Kasumi-1 (cell line): ENCODE results near the gene RNU6-1.

Experiments used
- DNase-seq, 2 experiments: peaks; one replicate each; lab custom pipeline; 2025; lab: John Stamatoyannopoulos, UW

The RNU6-1 gene

DNA sequence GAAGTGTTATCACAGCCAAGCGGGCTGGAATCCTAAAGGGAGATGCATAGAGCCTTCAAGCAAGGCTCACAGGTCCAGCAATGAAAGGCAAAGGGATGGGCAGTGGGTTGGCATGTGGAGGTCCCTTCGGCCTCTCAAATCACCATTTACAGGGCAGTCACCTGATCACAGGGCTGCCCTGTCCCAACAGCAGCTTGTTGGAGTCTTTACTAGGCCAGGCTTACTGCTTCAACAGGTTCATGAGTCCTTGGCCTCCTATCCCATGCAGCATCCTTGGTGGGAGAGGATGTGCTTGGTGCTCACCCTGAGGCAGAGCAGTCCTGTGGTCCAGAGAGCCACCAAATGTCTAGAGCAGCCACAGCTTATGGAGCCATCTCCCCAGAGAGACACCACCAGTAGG, 38.7 kb downstream of the RNU6-1 start:
- no peak for DNase-seq

DNA sequence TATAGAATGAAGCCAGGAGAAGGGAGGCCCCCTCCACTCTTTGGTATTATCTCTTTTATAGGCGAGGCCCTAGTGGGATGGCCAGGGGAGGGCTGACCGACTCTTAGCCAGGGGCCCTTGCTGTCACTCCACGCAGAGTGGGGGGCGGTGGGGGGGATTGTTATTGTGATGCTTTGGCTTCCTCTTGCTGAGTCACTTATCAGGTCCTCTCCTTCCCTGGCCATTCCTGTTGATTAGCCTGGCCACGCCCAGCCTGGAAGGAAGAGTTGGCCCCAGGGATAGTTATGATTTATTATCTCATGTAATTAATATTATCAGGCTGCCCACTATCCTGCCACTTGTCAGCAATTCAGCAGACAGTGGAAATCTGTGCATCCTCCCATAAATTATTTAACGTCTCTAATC, 40.0 kb downstream of the RNU6-1 start:
- no peak for DNase-seq

DNA sequence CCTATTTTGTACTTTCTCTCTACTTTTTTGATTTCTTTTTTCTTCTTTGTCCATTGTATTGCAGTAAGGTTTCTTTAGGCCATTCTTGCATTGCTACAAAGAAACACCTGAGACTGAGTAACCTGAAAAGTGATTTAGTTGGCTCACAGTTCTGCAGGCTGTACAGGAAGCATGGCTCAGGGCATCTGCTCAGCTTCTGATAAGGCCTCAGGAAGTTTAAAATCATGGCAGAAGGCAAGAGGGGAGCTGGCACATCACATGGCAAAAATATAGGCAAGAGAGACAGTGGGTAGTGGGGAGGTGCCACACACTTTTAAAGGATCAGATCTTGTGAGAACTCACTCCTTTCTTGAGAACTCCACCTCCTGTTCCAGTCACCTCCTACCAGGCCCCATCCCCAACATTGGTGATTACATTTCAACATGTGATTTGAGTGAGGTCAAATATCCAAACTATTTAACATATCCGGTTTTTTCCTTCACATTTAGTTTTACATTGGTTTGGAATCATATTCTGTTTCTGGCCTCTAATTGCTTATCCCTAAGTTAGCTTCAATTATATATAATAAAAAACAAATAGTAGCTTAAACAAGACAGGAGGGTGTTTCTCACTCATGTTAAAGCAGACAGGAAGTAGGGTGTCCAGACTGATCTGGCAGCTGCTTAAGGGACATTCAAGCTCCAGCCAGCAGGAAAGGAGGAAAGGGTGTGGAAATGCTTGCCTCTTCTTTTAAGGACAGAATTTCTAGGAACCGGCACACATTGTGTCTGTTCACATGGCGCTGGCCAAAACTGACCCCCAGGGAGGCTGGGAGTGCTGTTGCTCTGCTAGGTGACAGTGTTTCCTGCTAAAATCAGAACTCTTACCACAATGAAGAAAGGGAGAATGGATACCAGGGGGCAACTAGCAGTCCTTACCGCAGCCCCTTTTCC, 43.4 kb downstream of the RNU6-1 start:
- DNase-seq, result no peak

DNA sequence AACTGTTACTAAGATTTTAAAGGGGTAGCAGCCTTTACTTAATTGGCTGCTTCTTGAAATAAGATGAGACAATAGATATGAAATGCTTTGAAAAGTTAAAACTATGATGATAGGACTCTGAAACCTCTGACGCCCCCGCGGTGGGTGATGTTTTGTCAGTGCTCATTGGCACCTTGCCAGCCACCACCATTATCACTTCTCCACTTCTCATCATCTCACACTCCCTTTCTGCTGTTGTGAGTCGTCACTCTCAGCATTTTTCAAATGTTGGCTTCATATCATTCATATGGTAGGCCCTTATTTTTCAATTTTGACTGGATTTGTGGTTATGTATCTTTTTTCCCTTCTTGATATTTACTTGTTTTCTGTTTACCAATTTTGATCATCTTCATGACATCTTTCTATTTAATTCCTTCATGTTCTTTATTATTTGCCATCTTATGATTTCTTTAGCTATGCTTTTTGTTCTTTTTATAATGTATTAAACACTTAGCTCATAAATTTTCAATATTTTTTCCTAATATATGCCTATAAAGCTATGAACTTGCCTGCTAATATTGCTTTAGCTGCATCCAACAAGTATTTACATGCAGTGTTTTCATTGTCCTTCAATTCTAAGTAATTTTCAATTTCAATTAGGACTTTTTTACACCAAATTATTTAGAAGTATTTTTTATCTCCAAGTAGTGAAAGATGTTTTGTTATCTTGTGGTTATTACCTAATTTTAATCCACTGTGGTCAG, 44.8 kb downstream of the RNU6-1 start:
- DNase-seq, result no peak

DNA sequence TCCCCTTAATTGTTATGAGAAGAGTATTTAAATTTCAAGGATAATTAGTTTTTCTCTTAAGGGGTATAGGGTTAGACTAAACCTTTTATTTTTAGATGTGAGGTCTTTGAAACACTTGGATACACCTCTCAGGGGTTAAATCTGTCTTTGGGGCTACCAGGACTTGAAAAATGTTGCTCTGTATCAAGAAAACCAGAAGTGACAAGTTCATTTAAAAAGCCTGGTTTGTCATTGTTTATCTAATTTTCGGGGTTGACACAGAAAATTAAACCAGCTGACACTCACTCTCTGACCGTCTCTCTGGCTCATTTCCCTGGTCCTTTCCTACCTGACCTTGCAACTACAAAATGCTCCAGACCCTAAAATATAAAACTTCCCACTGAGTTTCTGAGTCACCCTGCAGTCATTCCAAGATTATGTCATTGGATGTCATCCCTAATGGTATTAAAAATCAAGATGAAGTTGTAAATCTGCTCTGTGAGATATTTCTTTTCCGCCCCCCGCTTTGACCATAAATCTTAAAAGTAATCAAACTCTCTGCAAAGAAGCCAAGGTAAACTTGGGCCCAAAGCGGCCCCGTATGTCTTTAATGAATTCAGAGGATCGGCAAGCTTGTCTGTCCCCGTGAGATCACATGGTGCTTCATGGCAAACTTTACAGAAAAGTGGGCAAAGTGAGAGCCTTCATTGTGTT, 47.4 kb downstream of the RNU6-1 start:
- no peak for DNase-seq

DNA sequence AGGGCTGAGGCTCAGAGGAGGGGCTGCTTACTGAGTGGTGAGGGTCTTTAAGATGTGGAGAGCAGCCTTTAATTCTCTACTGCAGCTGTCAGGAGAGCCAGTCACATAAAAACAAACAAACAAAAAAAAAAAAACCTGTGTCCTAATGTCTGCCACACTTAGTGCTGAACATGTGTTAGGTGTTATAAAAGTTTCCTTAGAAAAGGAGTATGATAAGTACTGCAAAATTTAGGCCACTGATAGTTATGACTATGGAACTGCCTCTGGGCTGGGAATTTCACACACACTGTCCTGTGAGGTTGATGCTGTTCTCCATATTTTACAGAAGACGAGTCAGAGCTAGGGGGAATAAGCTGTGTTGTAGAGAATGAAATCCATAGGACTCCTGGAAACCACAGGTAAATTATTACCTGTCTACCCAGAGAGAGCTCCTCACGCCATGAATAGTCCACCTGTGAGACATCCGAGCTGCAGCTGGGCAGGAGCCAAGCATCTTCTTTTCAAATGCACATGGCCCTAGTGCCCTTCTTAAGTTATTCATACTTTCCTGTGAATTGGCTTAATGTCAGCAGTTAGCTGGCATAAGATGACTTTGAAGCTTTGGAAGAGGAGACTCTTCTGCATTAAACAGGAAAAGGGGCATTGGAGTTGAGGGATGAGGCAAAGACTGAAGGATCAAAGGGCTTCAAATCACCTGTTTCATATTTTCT, 49.1 kb downstream of the RNU6-1 start:
- no peak for DNase-seq
